H1 (cell line): ENCODE measurements around the gene ZNF609. TPM values are rescaled to one million over a fixed set of nuclear protein-coding genes. Genes with fewer than 3 reads are reported as not detected.

Source experiments
- CTCF ChIA-PET: fragments of 300-600 bp; sonication (Branson Sonifier 250); formaldehyde crosslinking; loops from one replicate; lab custom pipeline; 2021; ENCODE audit not compliant: partially characterized antibody; lab: Charles Lee
- POLR2A ChIA-PET: fragments of 300-600 bp; sonication (Branson Sonifier 250); formaldehyde crosslinking; loops from one replicate; lab custom pipeline; 2021; ENCODE audit warnings: inconsistent platforms; ENCODE audit not compliant: partially characterized antibody; lab: Charles Lee
- DNase-seq, 2 experiments: peaks; one replicate each; pipeline versions ENCODE4 v3.0.0 to v3.0.0-alpha.2; 2010 to 2022; ENCODE audit warnings: low spot score in 2 of 2, low read depth in 1 of 2, mixed read lengths in 1 of 2
- FAIRE-seq: peaks from 2 replicates; lab custom pipeline; 2011; peaks lifted over from hg19 to GRCh38; lab: Jason Lieb, UNC
- H2AFZ ChIP-seq: 2 replicates; pipeline ENCODE4 v1.8.1; 2012; ENCODE audit warnings: low read length, inconsistent platforms
- H2AK5ac ChIP-seq: 2 replicates; pipeline ENCODE4 v1.6.1; 2013; ENCODE audit warnings: low read depth, low read length
- H2BK120ac ChIP-seq: replicated peaks from 2 replicates; pipeline ENCODE3; 2013; ENCODE audit warnings: low read depth, low read length, inconsistent platforms
- H2BK12ac ChIP-seq: 2 replicates; pipeline ENCODE4 v1.6.1; 2013; ENCODE audit warnings: low read depth, low read length
- H2BK15ac ChIP-seq: 2 replicates; pipeline ENCODE4 v1.6.1; 2013; ENCODE audit warnings: low read length
- H2BK20ac ChIP-seq: 2 replicates; pipeline ENCODE4 v1.6.1; 2013; ENCODE audit warnings: low read length
- H2BK5ac ChIP-seq: 2 replicates; pipeline ENCODE4 v1.6.1; 2013; ENCODE audit warnings: low read depth, low read length
- H3K14ac ChIP-seq: 2 replicates; pipeline ENCODE4 v1.6.1; 2013; ENCODE audit warnings: inconsistent platforms; ENCODE audit not compliant: insufficient read length
- H3K18ac ChIP-seq: 2 replicates; pipeline ENCODE4 v1.6.1; 2013; ENCODE audit warnings: low read length; ENCODE audit errors: extremely low read depth
- H3K23ac ChIP-seq: 2 replicates; pipeline ENCODE4 v1.6.1; 2013; ENCODE audit warnings: inconsistent platforms; ENCODE audit not compliant: insufficient read length
- H3K23me2 ChIP-seq: 2 replicates; pipeline ENCODE4 v1.6.1; 2013; ENCODE audit warnings: low read depth, low read length
- H3K27ac ChIP-seq: 2 replicates; pipeline ENCODE4 v1.6.1; 2011; ENCODE audit warnings: low read depth, low read length, inconsistent platforms
- H3K27me3 ChIP-seq, 4 experiments: replicated peaks in 1 of 4; 1 replicate in 1 of 4; 2 replicates in 3 of 4; pipeline versions ENCODE4 v1.6.1 to v1.8.1; 2011 to 2013; ENCODE audit warnings: low read length in 3 of 4, mild to moderate bottlenecking in 3 of 4, inconsistent platforms in 2 of 4, mixed read lengths in 2 of 4, moderate library complexity in 1 of 4; ENCODE audit not compliant: control insufficient read depth in 3 of 4, insufficient read depth in 3 of 4; ENCODE audit errors: extremely low read depth in 1 of 4
- H3K36me3 ChIP-seq, 4 experiments: 2 replicates each; pipeline versions ENCODE4 v1.6.1 to v1.8.1; 2011 to 2013; ENCODE audit warnings: mild to moderate bottlenecking in 4 of 4, low read length in 3 of 4, moderate library complexity in 2 of 4, control low read depth in 1 of 4, inconsistent platforms in 1 of 4; ENCODE audit not compliant: insufficient read depth in 4 of 4, control insufficient read depth in 2 of 4
- H3K4ac ChIP-seq: replicated peaks from 2 replicates; pipeline ENCODE3; 2013; ENCODE audit warnings: low read length, low read depth, mixed read lengths, inconsistent platforms; ENCODE audit not compliant: insufficient read length
- H3K4me1 ChIP-seq, 4 experiments: replicated peaks in 1 of 4; 1 replicate in 1 of 4; 2 replicates in 3 of 4; pipeline versions ENCODE4 v1.6.1 to v1.8.1; 2011 to 2013; ENCODE audit warnings: low read length in 3 of 4, inconsistent platforms in 2 of 4, mixed read lengths in 1 of 4; ENCODE audit not compliant: insufficient read depth in 4 of 4, control insufficient read depth in 3 of 4
- H3K4me2 ChIP-seq, 2 experiments: 2 replicates each; pipeline versions ENCODE4 v1.6.1 to v1.8.1; 2011 to 2013; ENCODE audit warnings: low read depth in 2 of 2, low read length in 2 of 2, control low read depth in 1 of 2, inconsistent platforms in 1 of 2, mild to moderate bottlenecking in 1 of 2; ENCODE audit not compliant: insufficient read depth in 1 of 2
- H3K4me3 ChIP-seq, 4 experiments: fragments of 200-600, 300-600 bp in 1 of 4; sonication (generic), shearing (Covaris generic), sonication (Bioruptor Twin) in 1 of 4; 2 replicates each; pipeline versions ENCODE4 v1.5.1 to v1.8.1; 2011 to 2016; ENCODE audit warnings: low read length in 4 of 4, low read depth in 3 of 4, control low read depth in 2 of 4, inconsistent platforms in 2 of 4, mild to moderate bottlenecking in 2 of 4, mixed read lengths in 1 of 4, moderate library complexity in 1 of 4; ENCODE audit not compliant: insufficient read depth in 2 of 4; ENCODE audit errors: extremely low read depth in 1 of 4
- H3K56ac ChIP-seq: replicated peaks from 2 replicates; pipeline ENCODE3; 2013; ENCODE audit warnings: low read depth, mild to moderate bottlenecking, mixed read lengths, low read length, inconsistent platforms; ENCODE audit not compliant: insufficient read length
- H3K79me1 ChIP-seq: 2 replicates; pipeline ENCODE4 v1.6.1; 2013; ENCODE audit warnings: low read depth, low read length, control low read depth
- H3K79me2 ChIP-seq, 2 experiments: 2 replicates each; pipeline versions ENCODE4 v1.6.1 to v1.8.1; 2012 to 2013; ENCODE audit warnings: low read length in 2 of 2, mild to moderate bottlenecking in 2 of 2, inconsistent platforms in 1 of 2; ENCODE audit not compliant: insufficient read depth in 2 of 2, control insufficient read depth in 1 of 2
- H3K9ac ChIP-seq, 4 experiments: replicated peaks in 1 of 4; 1 replicate in 1 of 4; 2 replicates in 3 of 4; pipeline versions ENCODE4 v1.6.1 to v1.8.1; 2011 to 2013; ENCODE audit warnings: low read depth in 3 of 4, low read length in 3 of 4, control low read depth in 2 of 4, mild to moderate bottlenecking in 2 of 4, moderate library complexity in 2 of 4, inconsistent platforms in 1 of 4; ENCODE audit errors: extremely low read depth in 1 of 4
- H3K9me3 ChIP-seq, 2 experiments: 2 replicates each; pipeline versions ENCODE4 v1.6.1 to v1.8.1; 2012 to 2013; ENCODE audit warnings: mild to moderate bottlenecking in 2 of 2, moderate library complexity in 2 of 2, control low read depth in 1 of 2, inconsistent platforms in 1 of 2, low read depth in 1 of 2, low read length in 1 of 2, mixed read lengths in 1 of 2; ENCODE audit not compliant: insufficient read depth in 2 of 2
- H4K20me1 ChIP-seq, 2 experiments: replicated peaks in 1 of 2; 2 replicates each; pipeline versions ENCODE3 to v1.8.1; 2011 to 2013; ENCODE audit warnings: inconsistent platforms in 2 of 2, low read length in 2 of 2, mild to moderate bottlenecking in 1 of 2; ENCODE audit not compliant: insufficient read depth in 2 of 2, control insufficient read depth in 1 of 2
- H4K5ac ChIP-seq: 2 replicates; pipeline ENCODE4 v1.6.1; 2013; ENCODE audit warnings: low read length, low read depth, mixed read lengths, inconsistent platforms; ENCODE audit not compliant: insufficient read length
- H4K8ac ChIP-seq: 2 replicates; pipeline ENCODE4 v1.8.0; 2013; ENCODE audit warnings: mild to moderate bottlenecking, moderate library complexity, low read length, inconsistent platforms; ENCODE audit not compliant: insufficient read depth; ENCODE audit errors: extremely low read depth
- H4K91ac ChIP-seq: replicated peaks from 2 replicates; pipeline ENCODE3; 2013; ENCODE audit warnings: low read length, mixed read lengths, inconsistent platforms; ENCODE audit not compliant: insufficient read length
- ASH2L ChIP-seq: fragments of 200-600, 300-600 bp; sonication (generic); IDR thresholded peaks from one replicate; pipeline ENCODE4 v1.7.1; 2017; ENCODE audit warnings: low read length
- BCL11A ChIP-seq, 2 experiments: IDR thresholded peaks; one replicate each; pipeline ENCODE4 v1.6.1; 2011; ENCODE audit warnings: low read depth in 2 of 2, low read length in 2 of 2, mild to moderate bottlenecking in 2 of 2
- CEBPB ChIP-seq: IDR thresholded peaks from 2 replicates; pipeline ENCODE4 v1.6.1; 2012; ENCODE audit warnings: low read depth, low read length
- E2F6 ChIP-seq: IDR thresholded peaks from 2 replicates; pipeline ENCODE4 v1.6.1; 2012; ENCODE audit warnings: inconsistent platforms
- NANOG ChIP-seq: IDR thresholded peaks from 2 replicates; pipeline ENCODE4 v1.6.1; 2011; ENCODE audit warnings: low read length, low read depth, mild to moderate bottlenecking, inconsistent platforms; ENCODE audit not compliant: insufficient read depth, poor library complexity, severe bottlenecking
- PHF8 ChIP-seq: fragments of 200-600 bp; sonication (generic); conservative IDR thresholded peaks from 2 replicates; pipeline ENCODE4 v1.7.1; 2012; ENCODE audit warnings: low read depth, mild to moderate bottlenecking, inconsistent platforms, low read length, moderate library complexity
- SRF ChIP-seq: IDR thresholded peaks from 2 replicates; pipeline ENCODE4 v1.6.1; 2011; ENCODE audit warnings: mild to moderate bottlenecking, low read depth, low read length, moderate library complexity
- WGBS, 2 experiments: shearing (Covaris generic) in 1 of 2; methylation state at CpG; one replicate each; pipeline versions ENCODE4 v1.1.6 to v1.1.7; 2013 to 2015; ENCODE audit warnings: low lambda C conversion rate in 2 of 2, mixed read lengths in 2 of 2, inconsistent platforms in 1 of 2, low coverage in 1 of 2, missing lambda C conversion rate in 1 of 2; ENCODE audit not compliant: insufficient replicate concordance in 2 of 2, insufficient coverage in 1 of 2, insufficient read length in 1 of 2; ENCODE audit errors: extremely low coverage in 1 of 2, missing lambda C conversion rate in 1 of 2; 5-methylcytosine and 5-hydroxymethylcytosine counted together
- polyA plus RNA-seq, 7 experiments: library from polyadenylated mRNA; depleted of rRNA in 3 of 7; stranded (reverse) in 5 of 7; unstranded in 2 of 7; fragments of >200 nt in 5 of 7; fragments of 200-250 nt in 2 of 7; gene quantifications; 1 replicate in 5 of 7; 2 replicates in 1 of 7; 4 replicates in 1 of 7; pipeline versions ENCODE4 v1.2.1 to v1.2.3, GENCODE V29; 2011 to 2013; ENCODE audit warnings: missing spikeins in 2 of 7, mixed read lengths in 2 of 7
- total RNA-seq: library from RNA; stranded (reverse); fragmentation: NEBNext Ultra II Directional; extraction: Animal tissue kit (Norgen Biotek cat#: 25700); gene quantifications from 2 replicates; pipeline ENCODE4 v1.2.1, GENCODE V29; 2021

ZNF609 gene
- total and polyA plus RNA-seq, 2 of the 8 experiments (the other 6 are each of a cell fraction or from before 2014, with no cell fraction given) = 15.5 to 47.8 TPM

GRCh38 chr15:64696481-64696880 is 236.1 kb downstream of the ZNF609 start:
- Histone ChIP-seq H3K36me3 (peaks cover 7 to 41% (median 33%) of the 10 kb centered on the region in 4 experiments; a peak in 7 of 8 replicates), H3K18ac (no peak overlapping the region), H2BK12ac (no peak overlapping the region), H3K56ac (no peak overlapping the region), H4K5ac (no peak overlapping the region), H3K4ac (no peak overlapping the region), H3K79me2 (peaks cover 38 to 91% of the 10 kb centered on the region in 2 experiments), H3K4me3 (no peak overlapping the region), H2AFZ (no peak overlapping the region), H3K79me1 (peaks cover 6% of the 10 kb centered on the region), H3K4me2 (no peak overlapping the region), H3K14ac (no peak overlapping the region), H2BK5ac (no peak overlapping the region), H2BK20ac (no peak overlapping the region), H2AK5ac (no peak overlapping the region), H3K9ac (no peak overlapping the region), H3K23ac (no peak overlapping the region), H4K20me1 (peaks cover 28 to 45% of the 10 kb centered on the region in 2 experiments), H4K8ac (no peak overlapping the region), H3K23me2 (peaks cover 18% of the 10 kb centered on the region), H3K9me3 (no peaks in the 10 kb centered on the region), H2BK15ac (no peak overlapping the region), H2BK120ac (no peak overlapping the region), H3K27ac (no peak overlapping the region), H3K27me3 (peaks cover 0 to 2% (median 0%) of the 10 kb centered on the region in 4 experiments; a peak in 1 of 7 replicates), H3K4me1 (peaks cover 14 to 23% (median 21%) of the 10 kb centered on the region in 4 experiments), H4K91ac (no peak overlapping the region)
- TF ChIP-seq NANOG (no peak), BCL11A (IDR thresholded peaks at IDR 0.05; ENCODE audit: low read depth in 2 of 2, low read length in 2 of 2) (no peak), CEBPB (no peak), ASH2L (no peak), E2F6 (no peak), PHF8 (no peak), SRF (no peak)
- DNase-seq (no peak), FAIRE-seq (no peak)
- CTCF ChIA-PET = interaction anchor here (0.6 to 9.5 kb wide), 6 partner anchors 8 to 54 kb away, joined by 3 to 106 read pairs (median 5); no protein-coding TSS in a partner anchor
- POLR2A ChIA-PET = interaction anchor here (0.8 to 59.2 kb wide), 5 partner anchors 2 to 144 kb away, joined by 3 to 1192 read pairs (median 4); no protein-coding TSS in a partner anchor
- 87% methylated on average over 3 of the region's 3 CpGs; no CpG with 5 or more reads in 1 of the 2 experiments for WGBS, 2 experiments
